ENCODE results near the gene CLK3.

- TF ChIP-seq CTCF (conservative IDR thresholded peaks at IDR 0.05; ENCODE audit: low read length) (no peak), EZH2phosphoT487 (IDR thresholded peaks at IDR 0.05; ENCODE audit: borderline replicate concordance, low read depth, low read length) (no peak)
These were observed 3.0 kb upstream of the CLK3 start for GRCh38 chr15:74612677-74613076.

All from OCI-LY7 (cell line).